Measurements from ENCODE around the gene BCL2L13. TPM values are rescaled to one million over a fixed set of nuclear protein-coding genes. Genes with fewer than 3 reads are reported as not detected.

Gene BCL2L13
- total RNA-seq, 6 experiments from 2014 or later, result 26.2 to 44.5 (median 37.3) TPM

GRCh38 chr22:17724241-17724640, 85.7 kb downstream of the BCL2L13 start:
- no peak for ATAC-seq
- no peak for TF ChIP-seq CTCF (IDR thresholded peaks at IDR 0.05)
- TF ChIP-seq POLR2A (IDR thresholded peaks at IDR 0.05), result no peak
- Histone ChIP-seq H3K4me3 (no peak overlapping the region), H3K36me3 (peaks cover 0 to 21% (median 5%) of the 10 kb centered on the region in 4 donors), H3K9me3 (no peaks in the 10 kb centered on the region), H3K27ac (no peak overlapping the region), H3K27me3 (no peaks in the 10 kb centered on the region), H3K4me1 (no peaks in the 10 kb centered on the region)
- WGBS (ENCODE audit: insufficient coverage, low coverage, low lambda C conversion rate, missing lambda C conversion rate), result 90% methylated on average over 5 of the region's 5 CpGs
- intact Hi-C loops (cut with DNase I), result no loop called here
- no peak for DNase-seq

- Histone ChIP-seq H3K4me3 (no peak overlapping the region), H3K27me3 (no peaks in the 10 kb centered on the region), H3K9me3 (no peaks in the 10 kb centered on the region), H3K27ac (no peak overlapping the region), H3K4me1 (no peaks in the 10 kb centered on the region), H3K36me3 (peaks cover 0 to 21% (median 9%) of the 10 kb centered on the region in 4 donors)
- TF ChIP-seq CTCF (IDR thresholded peaks at IDR 0.05) (no peak), POLR2A (IDR thresholded peaks at IDR 0.05) (no peak)
- ATAC-seq (peak in 1 of 4 donors; percentile 11), DNase-seq (peak in 1 of 3 donors; percentile 23)
- WGBS (ENCODE audit: insufficient coverage, low coverage, low lambda C conversion rate, missing lambda C conversion rate), result 80% methylated on average over 6 of the region's 8 CpGs
- intact Hi-C loops (cut with DNase I), result no loop called here
Observed at GRCh38 chr22:17724678-17725499, 86.3 kb downstream of the BCL2L13 start.

GRCh38 chr22:17725500-17725796, 86.9 kb downstream of the BCL2L13 start:
- no peaks in the 10 kb centered on the region for H3K9me3 ChIP-seq
- intact Hi-C loops (cut with DNase I), result no loop called here
- no peak for DNase-seq
- no peak overlapping the region for H3K27ac ChIP-seq
- no peak for ATAC-seq
- H3K27me3 ChIP-seq, result no peaks in the 10 kb centered on the region
- peaks cover 0 to under 1% (median under 1%) of the 10 kb centered on the region in 4 donors for H3K4me1 ChIP-seq
- no peak for TF ChIP-seq POLR2A (IDR thresholded peaks at IDR 0.05)
- TF ChIP-seq CTCF (IDR thresholded peaks at IDR 0.05), result no peak
- H3K36me3 ChIP-seq, result peaks cover 0 to 21% (median 9%) of the 10 kb centered on the region in 4 donors
- no peak overlapping the region for H3K4me3 ChIP-seq

GRCh38 chr22:17726006-17726927, 87.7 kb downstream of the BCL2L13 start:
- 85% methylated on average over 13 of the region's 13 CpGs for WGBS (ENCODE audit: insufficient coverage, low coverage, low lambda C conversion rate, missing lambda C conversion rate)
- intact Hi-C loops (cut with DNase I), result no loop called here
- Histone ChIP-seq H3K4me3 (no peak overlapping the region), H3K27ac (no peak overlapping the region), H3K9me3 (no peaks in the 10 kb centered on the region), H3K36me3 (peaks cover 0 to 21% (median 9%) of the 10 kb centered on the region in 4 donors), H3K4me1 (peaks cover 0 to 9% (median 5%) of the 10 kb centered on the region in 4 donors), H3K27me3 (no peaks in the 10 kb centered on the region)
- DNase-seq (peak in 1 of 3 donors; percentile 45), ATAC-seq (no peak)
- no peak for TF ChIP-seq CTCF (IDR thresholded peaks at IDR 0.05)
- no peak for TF ChIP-seq POLR2A (IDR thresholded peaks at IDR 0.05)

All from right lobe of liver (tissue), 6 donors.